Measurements from ENCODE around the gene MRPL45.

DNA sequence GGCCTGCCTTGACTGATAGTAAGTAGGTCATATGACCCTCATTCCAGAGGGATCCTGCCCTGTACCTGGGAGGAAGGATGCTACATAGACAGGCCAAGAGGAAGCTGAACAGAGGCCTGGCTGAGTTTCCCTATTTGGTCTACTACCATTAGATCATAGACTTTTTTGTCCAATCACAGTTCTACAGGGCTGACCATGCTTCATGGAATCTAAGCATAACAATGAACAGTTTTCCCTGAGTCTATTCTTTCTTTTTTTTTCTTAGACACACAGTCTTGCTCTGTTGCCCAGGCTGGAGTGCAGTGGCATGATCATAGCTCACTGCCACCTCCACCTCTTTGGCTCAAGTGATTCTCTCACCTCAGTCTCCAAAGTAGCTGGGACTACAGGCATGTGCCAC lies 42.9 kb downstream of the MRPL45 start:
- TF ChIP-seq, protein P1, sequence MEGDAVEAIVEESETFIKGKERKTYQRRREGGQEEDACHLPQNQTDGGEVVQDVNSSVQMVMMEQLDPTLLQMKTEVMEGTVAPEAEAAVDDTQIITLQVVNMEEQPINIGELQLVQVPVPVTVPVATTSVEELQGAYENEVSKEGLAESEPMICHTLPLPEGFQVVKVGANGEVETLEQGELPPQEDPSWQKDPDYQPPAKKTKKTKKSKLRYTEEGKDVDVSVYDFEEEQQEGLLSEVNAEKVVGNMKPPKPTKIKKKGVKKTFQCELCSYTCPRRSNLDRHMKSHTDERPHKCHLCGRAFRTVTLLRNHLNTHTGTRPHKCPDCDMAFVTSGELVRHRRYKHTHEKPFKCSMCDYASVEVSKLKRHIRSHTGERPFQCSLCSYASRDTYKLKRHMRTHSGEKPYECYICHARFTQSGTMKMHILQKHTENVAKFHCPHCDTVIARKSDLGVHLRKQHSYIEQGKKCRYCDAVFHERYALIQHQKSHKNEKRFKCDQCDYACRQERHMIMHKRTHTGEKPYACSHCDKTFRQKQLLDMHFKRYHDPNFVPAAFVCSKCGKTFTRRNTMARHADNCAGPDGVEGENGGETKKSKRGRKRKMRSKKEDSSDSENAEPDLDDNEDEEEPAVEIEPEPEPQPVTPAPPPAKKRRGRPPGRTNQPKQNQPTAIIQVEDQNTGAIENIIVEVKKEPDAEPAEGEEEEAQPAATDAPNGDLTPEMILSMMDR (IDR thresholded peaks at IDR 0.05) = no peak
- TF ChIP-seq JUND (IDR thresholded peaks at IDR 0.05) (no peak), TAF1 (IDR thresholded peaks at IDR 0.05; ENCODE audit: borderline replicate concordance, low read depth, low read length) (no peak), EZH2phosphoT487 (IDR thresholded peaks at IDR 0.05; ENCODE audit: borderline replicate concordance, low read depth) (no peak), POLR2AphosphoS5 (IDR thresholded peaks at IDR 0.05; ENCODE audit: low read depth, low read length) (no peak), EP300 (IDR thresholded peaks at IDR 0.05; ENCODE audit: borderline replicate concordance in 1 of 2, low read depth in 1 of 2, low read length in 1 of 2) (no peak), RFX5 (IDR thresholded peaks at IDR 0.05; ENCODE audit: low read length) (no peak), NRF1 (IDR thresholded peaks at IDR 0.05; ENCODE audit: low read depth, low read length) (no peak), SMC3 (IDR thresholded peaks at IDR 0.05; ENCODE audit: low read depth, low read length) (no peak)
- TF ChIP-seq, protein P2, sequence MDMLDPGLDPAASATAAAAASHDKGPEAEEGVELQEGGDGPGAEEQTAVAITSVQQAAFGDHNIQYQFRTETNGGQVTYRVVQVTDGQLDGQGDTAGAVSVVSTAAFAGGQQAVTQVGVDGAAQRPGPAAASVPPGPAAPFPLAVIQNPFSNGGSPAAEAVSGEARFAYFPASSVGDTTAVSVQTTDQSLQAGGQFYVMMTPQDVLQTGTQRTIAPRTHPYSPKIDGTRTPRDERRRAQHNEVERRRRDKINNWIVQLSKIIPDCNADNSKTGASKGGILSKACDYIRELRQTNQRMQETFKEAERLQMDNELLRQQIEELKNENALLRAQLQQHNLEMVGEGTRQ (IDR thresholded peaks at IDR 0.05; ENCODE audit: borderline replicate concordance, low read depth, low read length) = no peak

All from SK-N-SH (cell line).